HTR-8/SVneo (cell line): ENCODE results near the gene EYS.

ENCODE experiments used
- DNase-seq: peaks from one replicate; pipeline ENCODE4 v3.0.0; 2011; ENCODE audit warnings: low spot score, mixed read lengths; ENCODE audit not compliant: insufficient read length
- FAIRE-seq: peaks from 2 replicates; lab custom pipeline; 2011; peaks lifted over from hg19 to GRCh38; lab: Jason Lieb, UNC

Gene EYS

GRCh38 chr6:64777941-64778785, 928.9 kb downstream of the EYS start:
- no peak for DNase-seq
- no peak for FAIRE-seq

GRCh38 chr6:64776359-64776758, 930.7 kb downstream of the EYS start:
- FAIRE-seq, result no peak

GRCh38 chr6:64774881-64775280, 932.1 kb downstream of the EYS start:
- DNase-seq, result no peak
- no peak for FAIRE-seq

More at GRCh38 chr6:64776359-64776758, 930.7 kb downstream of the EYS start:
- DNase-seq, result no peak

- DNase-seq (no peak), FAIRE-seq (no peak)
Measured at GRCh38 chr6:64750910-64751309, 956.1 kb downstream of the EYS start.

- DNase-seq, result no peak
- FAIRE-seq, result no peak
Measured at GRCh38 chr6:64737418-64737817, 969.6 kb downstream of the EYS start.

- DNase-seq, result no peak
- FAIRE-seq, result no peak
Measured at GRCh38 chr6:64736421-64736950, 970.5 kb downstream of the EYS start.

- FAIRE-seq (no peak), DNase-seq (no peak)
Measured at GRCh38 chr6:64733433-64733832, 973.6 kb downstream of the EYS start.

- DNase-seq (no peak), FAIRE-seq (no peak)
Measured at GRCh38 chr6:64732888-64733287, 974.1 kb downstream of the EYS start.

GRCh38 chr6:64729522-64729921, 977.5 kb downstream of the EYS start:
- DNase-seq, result no peak
- no peak for FAIRE-seq

- FAIRE-seq, result no peak
Measured at GRCh38 chr6:64727075-64727474, 980.0 kb downstream of the EYS start.

GRCh38 chr6:64724091-64724490, 982.9 kb downstream of the EYS start:
- DNase-seq (no peak), FAIRE-seq (no peak)

More at GRCh38 chr6:64727075-64727474, 980.0 kb downstream of the EYS start:
- no peak for DNase-seq

GRCh38 chr6:64723327-64724058, 983.5 kb downstream of the EYS start:
- FAIRE-seq, result no peak
- DNase-seq, result no peak

- DNase-seq (no peak), FAIRE-seq (no peak)
Measured at GRCh38 chr6:64721865-64722264, 985.2 kb downstream of the EYS start.

- FAIRE-seq (no peak), DNase-seq (no peak)
Measured at GRCh38 chr6:64717281-64717680, 989.7 kb downstream of the EYS start.

GRCh38 chr6:64715624-64716023, 991.4 kb downstream of the EYS start:
- no peak for DNase-seq
- FAIRE-seq, result no peak

- no peak for FAIRE-seq
- no peak for DNase-seq
Measured at GRCh38 chr6:64714073-64714472, 993.0 kb downstream of the EYS start.

GRCh38 chr6:64713175-64713574, 993.9 kb downstream of the EYS start:
- no peak for DNase-seq
- FAIRE-seq, result no peak

GRCh38 chr6:64712606-64713005, 994.4 kb downstream of the EYS start:
- DNase-seq (no peak), FAIRE-seq (no peak)

- FAIRE-seq, result no peak
Measured at GRCh38 chr6:64703922-64704321, 1003.1 kb downstream of the EYS start.

GRCh38 chr6:64696053-64696452, 1011.0 kb downstream of the EYS start:
- FAIRE-seq (no peak), DNase-seq (no peak)

More at GRCh38 chr6:64703922-64704321, 1003.1 kb downstream of the EYS start:
- no peak for DNase-seq

- no peak for DNase-seq
- no peak for FAIRE-seq
Measured at GRCh38 chr6:64694356-64694755, 1012.7 kb downstream of the EYS start.
